Thymus (tissue), 11 donors: Measurements from ENCODE around the gene LCLAT1. TPM values are rescaled to one million over a fixed set of nuclear protein-coding genes. Genes with fewer than 3 reads are reported as not detected.
"Not testable (repeated sequence)": the region's sequence is repeated elsewhere in the genome, so short reads cannot be mapped to it uniquely, and the experiment has no call there.

ENCODE experiments used
- DNase-seq, 9 donors: peaks; one replicate each; pipeline ENCODE4 v3.0.0-alpha.2; 2013; ENCODE audit warnings: low spot score in 9 of 9, low read depth in 6 of 9, missing footprints in 1 of 9
- H3K27ac ChIP-seq, 2 donors: one replicate each; pipeline ENCODE4 v1.5.1; 2013; ENCODE audit warnings: control low read depth in 1 of 2, low read depth in 1 of 2, low read length in 1 of 2, mild to moderate bottlenecking in 1 of 2, moderate library complexity in 1 of 2
- H3K27me3 ChIP-seq, 2 donors: one replicate each; pipeline ENCODE4 v1.5.1; 2013; ENCODE audit warnings: low read length in 1 of 2; ENCODE audit not compliant: control insufficient read depth in 2 of 2, insufficient read depth in 1 of 2
- H3K36me3 ChIP-seq, 2 donors: one replicate each; pipeline ENCODE4 v1.5.1; 2013; ENCODE audit warnings: low read length in 1 of 2, mild to moderate bottlenecking in 1 of 2, moderate library complexity in 1 of 2; ENCODE audit not compliant: control insufficient read depth in 2 of 2, insufficient read depth in 2 of 2
- H3K4me1 ChIP-seq, 2 donors: one replicate each; pipeline ENCODE4 v1.5.1; 2013; ENCODE audit warnings: low read length in 2 of 2; ENCODE audit not compliant: control insufficient read depth in 2 of 2, insufficient read depth in 2 of 2
- H3K4me3 ChIP-seq, 2 donors: one replicate each; pipeline ENCODE4 v1.5.1; 2013; ENCODE audit warnings: low read length in 2 of 2, control low read depth in 1 of 2, mild to moderate bottlenecking in 1 of 2
- H3K9me3 ChIP-seq, 2 donors: one replicate each; pipeline ENCODE4 v1.5.1; 2013; ENCODE audit warnings: low read length in 1 of 2, mild to moderate bottlenecking in 1 of 2; ENCODE audit not compliant: control insufficient read depth in 2 of 2, insufficient read depth in 1 of 2
- WGBS: extraction: QIAGEN DNeasy Blood & Tissue Kit; methylation state at CpG from one replicate; pipeline ENCODE4 v1.1.7; 2013; 5-methylcytosine and 5-hydroxymethylcytosine counted together
- polyA plus RNA-seq: library from polyadenylated mRNA; stranded (reverse); fragments of 200-250 nt; gene quantifications from one replicate; pipeline ENCODE4 v1.2.3, GENCODE V29; 2013
- total RNA-seq: library from RNA; stranded (reverse); fragments of 120-200 nt; gene quantifications from one replicate; pipeline ENCODE4 v1.2.4, GENCODE V29; 2013
- donor health status: healthy.

Gene LCLAT1
- total and polyA plus RNA-seq, 2 donors = 5.0 to 12.9 TPM

DNA sequence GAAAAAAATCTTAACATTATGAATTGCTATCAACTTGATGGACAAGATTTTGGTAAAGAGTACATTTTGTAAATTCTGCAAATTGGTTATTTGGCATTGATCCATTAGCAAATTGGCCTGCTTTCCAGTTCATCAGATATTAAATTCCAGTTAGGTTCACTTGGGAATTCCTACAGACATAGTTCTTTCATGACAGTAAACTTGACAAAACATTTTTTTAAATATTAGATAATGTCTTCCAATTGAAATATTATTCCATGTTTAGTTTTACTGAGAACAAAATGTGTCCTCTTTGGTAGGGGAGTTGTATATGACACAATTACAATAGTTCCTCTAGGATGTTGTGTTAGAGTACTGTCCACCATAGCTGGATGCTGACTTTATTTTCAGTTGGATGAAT, 141.9 kb downstream of the LCLAT1 start:
- no peak for DNase-seq
- Histone ChIP-seq H3K27me3 (no peaks in the 10 kb centered on the region), H3K36me3 (peaks cover 0 to 3% of the 10 kb centered on the region in 2 donors), H3K4me3 (no peak overlapping the region), H3K9me3 (no peaks in the 10 kb centered on the region), H3K27ac (no peak overlapping the region), H3K4me1 (no peaks in the 10 kb centered on the region)

DNA sequence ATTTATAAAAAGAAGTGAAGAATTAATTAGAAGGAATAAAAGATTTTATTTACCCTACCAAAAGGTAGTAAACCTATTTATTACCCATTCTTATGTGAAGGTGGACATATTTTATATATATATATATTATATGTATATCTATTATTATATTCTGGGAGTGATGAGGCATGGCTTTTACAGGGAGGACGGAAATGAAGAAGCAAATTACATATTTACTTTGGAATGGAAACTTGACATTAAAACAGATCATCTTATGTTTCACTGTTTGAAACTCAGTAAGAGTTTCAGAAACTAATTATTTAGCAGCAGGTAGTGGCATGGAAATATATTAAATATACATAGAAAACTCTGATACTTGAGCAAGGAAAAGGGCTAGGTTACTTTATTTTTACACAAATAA, 143.4 kb downstream of the LCLAT1 start:
- 92% methylated on average over 1 of the region's 1 CpG for WGBS
- H3K36me3 ChIP-seq = peaks cover 0 to 3% of the 10 kb centered on the region in 2 donors
- DNase-seq = no peak
- H3K27ac ChIP-seq = no peak overlapping the region
- no peaks in the 10 kb centered on the region for H3K9me3 ChIP-seq
- H3K27me3 ChIP-seq = no peaks in the 10 kb centered on the region
- no peaks in the 10 kb centered on the region for H3K4me1 ChIP-seq
- no peak overlapping the region for H3K4me3 ChIP-seq

DNA sequence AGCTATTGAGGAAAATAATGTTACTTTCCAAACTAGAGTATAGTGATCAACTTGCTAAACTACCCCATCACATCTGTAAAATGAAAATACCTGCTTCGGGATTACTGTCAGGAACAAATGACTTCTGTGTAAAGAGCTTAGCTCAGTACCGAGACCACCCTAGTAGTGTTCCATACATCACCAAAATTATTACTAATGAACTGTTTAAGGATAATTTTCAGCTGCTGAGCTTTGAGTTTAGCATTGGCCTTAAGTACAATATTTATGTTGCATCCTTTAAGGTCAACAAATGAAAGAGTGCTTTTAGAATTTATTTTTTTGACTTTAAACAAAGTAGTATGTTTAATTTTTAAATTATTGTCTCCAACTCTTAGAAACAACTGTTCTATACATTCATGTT, 144.1 kb downstream of the LCLAT1 start:
- no peaks in the 10 kb centered on the region for H3K27me3 ChIP-seq
- no peak overlapping the region for H3K4me3 ChIP-seq
- H3K36me3 ChIP-seq = peaks cover 0 to 3% of the 10 kb centered on the region in 2 donors
- 98% methylated on average over 2 of the region's 2 CpGs for WGBS
- no peak for DNase-seq
- no peak overlapping the region for H3K27ac ChIP-seq
- no peaks in the 10 kb centered on the region for H3K9me3 ChIP-seq
- no peaks in the 10 kb centered on the region for H3K4me1 ChIP-seq

DNA sequence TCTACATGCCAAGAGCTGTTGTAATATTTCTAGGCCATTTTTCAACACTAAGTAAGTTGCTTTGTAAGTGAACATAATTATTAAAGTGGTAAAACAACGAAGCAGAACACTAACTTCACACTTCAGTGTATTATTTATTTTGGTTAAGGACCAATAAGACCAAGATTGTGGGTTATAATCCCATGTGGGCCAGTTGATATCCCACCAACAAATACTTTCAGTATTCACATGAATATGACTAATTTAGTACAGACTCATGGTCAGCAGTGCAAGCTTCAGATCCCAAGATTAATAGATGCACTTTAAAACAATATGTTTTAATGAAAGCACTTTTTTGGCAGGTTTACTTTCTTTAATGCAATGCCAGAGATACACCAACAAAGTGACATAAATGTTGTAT, 154.3 kb downstream of the LCLAT1 start:
- no peak for DNase-seq
- no peaks in the 10 kb centered on the region for H3K9me3 ChIP-seq
- H3K36me3 ChIP-seq = no peaks in the 10 kb centered on the region
- H3K4me3 ChIP-seq = no peak overlapping the region
- WGBS = 92% methylated on average over 1 of the region's 1 CpG
- no peaks in the 10 kb centered on the region for H3K27me3 ChIP-seq
- H3K4me1 ChIP-seq = no peaks in the 10 kb centered on the region
- no peak overlapping the region for H3K27ac ChIP-seq

DNA sequence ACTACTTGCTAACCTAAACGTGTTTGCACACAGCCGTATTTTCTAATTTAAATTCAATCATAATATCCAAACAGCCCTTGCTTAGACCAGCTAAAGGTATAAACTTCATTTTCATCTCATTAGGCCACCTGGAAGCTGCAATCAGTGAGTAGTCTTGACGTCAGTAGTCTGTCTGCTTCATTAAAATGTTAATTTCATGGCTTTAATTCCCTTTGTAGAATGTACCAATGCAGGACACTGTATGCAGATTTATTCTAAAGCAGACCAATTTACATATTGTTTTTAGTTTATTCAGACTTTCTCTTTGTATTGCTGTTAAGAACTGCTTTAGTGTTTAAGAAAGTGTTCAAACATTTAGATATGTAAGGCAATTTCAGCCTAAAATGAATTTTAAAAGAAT, 158.2 kb downstream of the LCLAT1 start:
- Histone ChIP-seq H3K4me1 (no peaks in the 10 kb centered on the region), H3K36me3 (no peaks in the 10 kb centered on the region), H3K27ac (no peak overlapping the region), H3K27me3 (no peaks in the 10 kb centered on the region), H3K9me3 (no peaks in the 10 kb centered on the region), H3K4me3 (no peak overlapping the region)
- 97% methylated on average over 3 of the region's 3 CpGs for WGBS
- no peak for DNase-seq

DNA sequence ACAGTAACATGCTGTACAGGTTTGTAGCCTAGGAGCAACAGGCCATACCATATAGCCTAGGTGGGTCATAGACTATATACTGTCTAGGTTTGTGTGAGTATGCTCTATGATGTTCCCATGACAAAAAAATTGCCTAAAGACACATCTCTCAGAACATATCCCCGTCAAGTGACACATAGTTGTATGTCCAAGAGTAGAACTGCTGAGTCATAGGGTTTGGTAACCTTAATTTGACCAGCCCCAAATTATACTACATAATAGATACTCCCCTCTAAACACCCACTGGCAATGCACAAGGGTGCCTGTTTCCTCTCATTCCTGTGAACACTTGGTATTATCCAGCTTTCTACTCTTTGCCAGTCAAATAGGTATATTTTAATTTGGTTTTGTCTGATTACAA, 161.6 kb downstream of the LCLAT1 start:
- H3K9me3 ChIP-seq = no peaks in the 10 kb centered on the region
- WGBS = 98% methylated on average over 1 of the region's 1 CpG
- no peak for DNase-seq
- H3K4me3 ChIP-seq = no peak overlapping the region
- H3K27ac ChIP-seq = no peak overlapping the region
- no peaks in the 10 kb centered on the region for H3K4me1 ChIP-seq
- H3K36me3 ChIP-seq = peaks cover 0 to 3% of the 10 kb centered on the region in 2 donors
- no peaks in the 10 kb centered on the region for H3K27me3 ChIP-seq

DNA sequence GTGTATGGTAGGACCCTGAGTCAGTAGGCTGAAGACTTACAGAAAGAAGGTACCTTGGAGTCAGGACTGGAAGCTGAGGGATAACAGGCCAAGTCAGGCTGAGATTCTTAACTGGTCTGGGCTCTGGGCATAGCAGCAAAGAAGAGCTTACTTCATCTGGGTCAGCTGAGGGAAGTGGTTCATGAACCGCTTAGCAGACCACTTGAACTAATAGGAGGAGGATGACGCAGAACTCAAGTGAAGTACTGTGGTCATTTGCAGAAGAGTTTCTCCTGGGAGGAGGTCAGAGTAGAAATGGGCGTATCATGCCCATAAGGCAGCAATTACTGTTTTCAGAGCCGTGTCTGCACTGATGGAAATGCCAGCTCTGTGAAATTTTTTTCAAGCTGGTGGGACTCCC, 164.5 kb downstream of the LCLAT1 start:
- Histone ChIP-seq H3K9me3 (no peaks in the 10 kb centered on the region), H3K27me3 (no peaks in the 10 kb centered on the region), H3K4me1 (no peaks in the 10 kb centered on the region), H3K27ac (no peak overlapping the region), H3K36me3 (peaks cover 0 to 3% of the 10 kb centered on the region in 2 donors), H3K4me3 (no peak overlapping the region)
- 97% methylated on average over 4 of the region's 4 CpGs for WGBS
- no peak for DNase-seq

DNA sequence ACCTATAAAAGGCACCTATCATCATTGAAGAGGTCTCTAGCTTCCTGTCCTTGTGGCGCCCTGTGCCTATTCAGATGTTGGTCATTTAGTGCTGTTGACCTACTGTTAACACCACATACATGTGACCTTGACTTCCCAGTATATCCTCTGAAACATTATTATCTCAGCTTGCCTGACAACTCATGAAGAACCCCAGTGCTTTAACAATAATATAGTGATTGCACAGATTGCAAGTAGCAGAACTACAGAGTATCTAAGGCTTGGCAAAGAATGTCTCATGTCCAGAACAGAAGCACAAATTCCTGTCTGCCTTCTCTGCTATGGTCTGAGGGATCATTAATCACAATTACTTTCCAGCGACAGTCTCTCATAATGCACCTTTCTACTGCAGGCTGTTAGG, 165.3 kb downstream of the LCLAT1 start:
- no peak for DNase-seq
- no peaks in the 10 kb centered on the region for H3K27me3 ChIP-seq
- WGBS = 88% methylated on average over 2 of the region's 2 CpGs
- no peak overlapping the region for H3K27ac ChIP-seq
- peaks cover 0 to 3% of the 10 kb centered on the region in 2 donors for H3K36me3 ChIP-seq
- H3K4me3 ChIP-seq = no peak overlapping the region
- H3K9me3 ChIP-seq = no peaks in the 10 kb centered on the region
- no peaks in the 10 kb centered on the region for H3K4me1 ChIP-seq

DNA sequence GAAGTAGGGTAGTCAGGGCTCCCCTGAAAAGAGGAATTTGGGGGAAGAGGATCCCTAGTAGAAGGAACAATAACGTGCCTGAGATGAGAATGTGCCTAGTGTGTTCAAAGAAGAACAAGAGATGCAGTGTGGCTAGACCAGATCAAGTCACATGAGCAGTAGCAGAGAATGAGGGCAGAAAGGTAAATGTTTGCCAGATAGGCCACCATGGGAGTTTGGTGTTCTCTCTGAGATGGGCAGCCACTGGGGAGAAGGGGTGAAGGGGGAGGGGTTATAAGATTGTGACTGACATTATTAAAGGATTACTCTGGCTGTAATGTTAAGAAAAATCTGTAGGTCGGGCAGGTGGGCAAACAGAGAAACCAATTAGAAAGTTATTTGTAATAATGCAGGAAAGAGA, 166.0 kb downstream of the LCLAT1 start:
- WGBS = 91% methylated on average over 2 of the region's 2 CpGs
- Histone ChIP-seq H3K9me3 (no peaks in the 10 kb centered on the region), H3K27ac (no peak overlapping the region), H3K27me3 (no peaks in the 10 kb centered on the region), H3K4me1 (no peaks in the 10 kb centered on the region), H3K36me3 (peaks cover 0 to 3% of the 10 kb centered on the region in 2 donors), H3K4me3 (no peak overlapping the region)
- DNase-seq = no peak

DNA sequence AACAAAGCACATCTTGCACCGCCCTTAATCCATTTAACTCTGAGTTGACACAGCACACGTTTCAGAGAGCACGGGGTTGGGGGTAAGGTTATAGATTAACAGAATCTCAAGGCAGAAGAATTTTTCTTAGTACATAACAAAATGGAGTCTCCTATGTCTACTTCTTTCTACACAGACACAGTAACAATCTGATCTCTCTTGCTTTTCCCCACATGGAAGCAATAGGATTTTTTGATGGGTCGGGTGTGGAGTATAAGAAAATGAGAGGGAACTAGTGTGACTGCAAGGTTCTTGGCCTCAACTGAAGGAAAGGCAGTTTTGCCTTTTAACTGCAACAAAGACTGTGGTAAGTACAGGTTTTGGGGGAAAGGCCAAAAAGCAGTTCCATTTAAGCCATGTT, 167.2 kb downstream of the LCLAT1 start:
- H3K4me1 ChIP-seq, H3K4me3 ChIP-seq, H3K27ac ChIP-seq, H3K27me3 ChIP-seq, H3K36me3 ChIP-seq, DNase-seq, H3K9me3 ChIP-seq: not testable (repeated sequence)
- 97% methylated on average over 1 of the region's 4 CpGs for WGBS
